ENCODE data around the gene ARHGEF5.
"Not testable (repeated sequence)": the region's sequence is repeated elsewhere in the genome, so short reads cannot be mapped to it uniquely, and the experiment has no call there.

- TF ChIP-seq ISL2 (CRISPR knock-in tag; IDR thresholded peaks at IDR 0.05); ZNF18 (CRISPR knock-in tag; IDR thresholded peaks at IDR 0.05; ENCODE audit: insufficient replicate concordance); ZNF282 (IDR thresholded peaks at IDR 0.05; ENCODE audit: partially characterized antibody); POLR2A (IDR thresholded peaks at IDR 0.05; ENCODE audit: insufficient read depth in 1 of 2, low read depth in 2 of 2, low read length in 2 of 2); HNRNPL (IDR thresholded peaks at IDR 0.05; ENCODE audit: low read depth, low read length); EP300 (IDR thresholded peaks at IDR 0.05; ENCODE audit: low read depth in 2 of 2, low read length in 2 of 2); EP300 (CRISPR knock-in tag; IDR thresholded peaks at IDR 0.05; ENCODE audit: borderline replicate concordance); ELF4 (CRISPR knock-in tag; IDR thresholded peaks at IDR 0.05; ENCODE audit: borderline replicate concordance): not testable (repeated sequence)
- TF ChIP-seq, protein P1, sequence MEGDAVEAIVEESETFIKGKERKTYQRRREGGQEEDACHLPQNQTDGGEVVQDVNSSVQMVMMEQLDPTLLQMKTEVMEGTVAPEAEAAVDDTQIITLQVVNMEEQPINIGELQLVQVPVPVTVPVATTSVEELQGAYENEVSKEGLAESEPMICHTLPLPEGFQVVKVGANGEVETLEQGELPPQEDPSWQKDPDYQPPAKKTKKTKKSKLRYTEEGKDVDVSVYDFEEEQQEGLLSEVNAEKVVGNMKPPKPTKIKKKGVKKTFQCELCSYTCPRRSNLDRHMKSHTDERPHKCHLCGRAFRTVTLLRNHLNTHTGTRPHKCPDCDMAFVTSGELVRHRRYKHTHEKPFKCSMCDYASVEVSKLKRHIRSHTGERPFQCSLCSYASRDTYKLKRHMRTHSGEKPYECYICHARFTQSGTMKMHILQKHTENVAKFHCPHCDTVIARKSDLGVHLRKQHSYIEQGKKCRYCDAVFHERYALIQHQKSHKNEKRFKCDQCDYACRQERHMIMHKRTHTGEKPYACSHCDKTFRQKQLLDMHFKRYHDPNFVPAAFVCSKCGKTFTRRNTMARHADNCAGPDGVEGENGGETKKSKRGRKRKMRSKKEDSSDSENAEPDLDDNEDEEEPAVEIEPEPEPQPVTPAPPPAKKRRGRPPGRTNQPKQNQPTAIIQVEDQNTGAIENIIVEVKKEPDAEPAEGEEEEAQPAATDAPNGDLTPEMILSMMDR (CRISPR knock-in tag; IDR thresholded peaks at IDR 0.05): not testable (repeated sequence)
- TF ChIP-seq, protein P2, sequence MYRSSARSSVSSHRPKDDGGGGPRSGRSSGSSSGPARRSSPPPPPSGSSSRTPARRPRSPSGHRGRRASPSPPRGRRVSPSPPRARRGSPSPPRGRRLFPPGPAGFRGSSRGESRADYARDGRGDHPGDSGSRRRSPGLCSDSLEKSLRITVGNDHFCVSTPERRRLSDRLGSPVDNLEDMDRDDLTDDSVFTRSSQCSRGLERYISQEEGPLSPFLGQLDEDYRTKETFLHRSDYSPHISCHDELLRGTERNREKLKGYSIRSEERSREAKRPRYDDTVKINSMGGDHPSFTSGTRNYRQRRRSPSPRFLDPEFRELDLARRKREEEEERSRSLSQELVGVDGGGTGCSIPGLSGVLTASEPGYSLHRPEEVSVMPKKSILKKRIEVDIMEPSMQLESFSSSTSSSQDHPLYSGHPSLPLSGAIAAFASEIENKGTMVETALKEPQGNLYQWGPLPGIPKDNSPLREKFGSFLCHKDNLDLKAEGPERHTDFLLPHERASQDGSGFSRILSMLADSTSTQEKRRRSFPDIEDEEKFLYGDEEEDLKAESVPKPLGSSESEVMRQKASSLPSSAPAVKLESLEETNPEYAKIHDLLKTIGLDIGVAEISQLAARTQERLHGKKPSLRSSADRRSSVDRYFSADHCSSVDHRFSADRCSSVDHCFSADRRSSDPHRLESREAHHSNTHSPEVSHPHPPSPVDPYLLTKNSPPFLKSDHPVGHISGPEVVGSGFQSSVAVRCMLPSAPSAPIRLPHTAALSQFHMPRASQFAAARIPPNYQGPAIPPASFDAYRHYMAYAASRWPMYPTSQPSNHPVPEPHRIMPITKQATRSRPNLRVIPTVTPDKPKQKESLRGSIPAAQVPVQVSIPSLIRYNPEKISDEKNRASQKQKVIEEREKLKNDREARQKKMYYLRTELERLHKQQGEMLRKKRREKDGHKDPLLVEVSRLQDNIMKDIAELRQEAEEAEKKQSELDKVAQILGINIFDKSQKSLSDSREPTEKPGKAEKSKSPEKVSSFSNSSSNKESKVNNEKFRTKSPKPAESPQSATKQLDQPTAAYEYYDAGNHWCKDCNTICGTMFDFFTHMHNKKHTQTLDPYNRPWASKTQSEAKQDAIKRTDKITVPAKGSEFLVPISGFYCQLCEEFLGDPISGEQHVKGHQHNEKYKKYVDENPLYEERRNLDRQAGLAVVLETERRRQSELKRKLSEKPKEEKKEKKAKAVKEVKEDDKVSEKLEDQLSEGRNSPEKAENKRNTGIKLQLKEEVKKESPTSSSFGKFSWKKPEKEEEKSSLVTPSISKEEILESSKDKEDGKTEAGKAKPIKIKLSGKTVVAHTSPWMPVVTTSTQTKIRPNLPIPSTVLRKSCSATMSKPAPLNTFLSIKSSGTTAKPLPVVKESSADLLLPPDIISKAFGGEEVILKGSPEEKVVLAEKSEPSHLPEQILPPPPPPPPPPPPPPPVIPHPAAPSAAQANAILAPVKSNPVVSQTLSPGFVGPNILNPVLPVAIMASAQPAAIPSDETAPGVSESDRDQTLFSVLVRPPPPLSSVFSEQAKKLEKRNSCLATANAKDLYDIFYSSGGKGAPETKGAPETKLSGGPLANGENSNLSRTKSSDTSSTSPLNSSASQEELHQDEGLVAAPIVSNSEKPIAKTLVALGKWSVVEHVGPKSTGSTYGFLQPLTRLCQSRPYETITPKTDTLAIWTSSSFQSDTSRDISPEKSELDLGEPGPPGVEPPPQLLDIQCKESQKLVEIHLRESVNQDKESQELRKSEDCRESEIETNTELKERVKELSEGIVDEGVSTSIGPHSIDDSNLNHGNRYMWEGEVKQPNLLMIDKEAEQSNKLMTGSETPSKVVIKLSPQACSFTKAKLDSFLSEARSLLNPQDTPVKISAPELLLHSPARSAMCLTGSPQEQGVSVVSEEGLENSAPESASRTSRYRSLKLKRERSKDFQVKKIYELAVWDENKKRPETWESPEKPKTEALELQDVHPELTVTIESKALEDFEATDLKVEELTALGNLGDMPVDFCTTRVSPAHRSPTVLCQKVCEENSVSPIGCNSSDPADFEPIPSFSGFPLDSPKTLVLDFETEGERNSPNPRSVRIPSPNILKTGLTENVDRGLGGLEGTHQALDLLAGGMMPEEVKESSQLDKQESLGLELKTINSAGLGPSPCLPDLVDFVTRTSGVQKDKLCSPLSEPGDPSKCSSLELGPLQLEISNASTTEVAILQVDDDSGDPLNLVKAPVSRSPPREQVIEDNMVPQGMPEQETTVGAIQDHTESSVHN (CRISPR knock-in tag; IDR thresholded peaks at IDR 0.05): not testable (repeated sequence)
These were observed 10.3 kb downstream of the ARHGEF5 start for GRCh38 chr7:144365523-144365922.
